Left kidney (tissue), 8 donors: ENCODE measurements around the gene ABCA5. TPM values are rescaled to one million over a fixed set of nuclear protein-coding genes. Genes with fewer than 3 reads are reported as not detected.

Experiments used
- DNase-seq: peaks from one replicate; pipeline ENCODE4 v3.0.0-alpha.2; 2013
- long read RNA-seq, 8 donors: transcript quantifications; one replicate each; lab custom pipeline, GENCODE V29; 2026
- polyA plus RNA-seq: library from polyadenylated mRNA; unstranded; fragments of 120-200 nt; gene quantifications from one replicate; pipeline ENCODE4 v1.2.1, GENCODE V29; 2013; ENCODE audit not compliant: insufficient read length

The ABCA5 gene
- 45.1 TPM for polyA plus RNA-seq
- long read RNA-seq, donor 1, partial matches to known transcripts, result 0 of 3 reads
- long read RNA-seq, donor 1, other reads (novel, unspliced or antisense), result 0 of 3 reads
- long read RNA-seq, donor 2, partial matches to known transcripts, result 0 of 4 reads
- long read RNA-seq, donor 2, other reads (novel, unspliced or antisense), result 0 of 4 reads
- long read RNA-seq, donor 3, partial matches to known transcripts, result 0 of 1 reads
- long read RNA-seq, donor 3, other reads (novel, unspliced or antisense), result 0 of 1 reads
- long read RNA-seq, donor 4, result 0 reads
- long read RNA-seq, donor 5, partial matches to known transcripts, result 0 of 1 reads
- long read RNA-seq, donor 5, other reads (novel, unspliced or antisense), result 0 of 1 reads
- long read RNA-seq, donor 6, full-length matches to known transcripts, result 1 of 1 reads
- long read RNA-seq, donor 6, partial matches to known transcripts, result 0 of 1 reads
- long read RNA-seq, donor 6, other reads (novel, unspliced or antisense), result 0 of 1 reads
- long read RNA-seq, donor 7, partial matches to known transcripts, result 0 of 1 reads
- long read RNA-seq, donor 7, other reads (novel, unspliced or antisense), result 0 of 1 reads
- long read RNA-seq, donor 8, result 0 reads

DNA sequence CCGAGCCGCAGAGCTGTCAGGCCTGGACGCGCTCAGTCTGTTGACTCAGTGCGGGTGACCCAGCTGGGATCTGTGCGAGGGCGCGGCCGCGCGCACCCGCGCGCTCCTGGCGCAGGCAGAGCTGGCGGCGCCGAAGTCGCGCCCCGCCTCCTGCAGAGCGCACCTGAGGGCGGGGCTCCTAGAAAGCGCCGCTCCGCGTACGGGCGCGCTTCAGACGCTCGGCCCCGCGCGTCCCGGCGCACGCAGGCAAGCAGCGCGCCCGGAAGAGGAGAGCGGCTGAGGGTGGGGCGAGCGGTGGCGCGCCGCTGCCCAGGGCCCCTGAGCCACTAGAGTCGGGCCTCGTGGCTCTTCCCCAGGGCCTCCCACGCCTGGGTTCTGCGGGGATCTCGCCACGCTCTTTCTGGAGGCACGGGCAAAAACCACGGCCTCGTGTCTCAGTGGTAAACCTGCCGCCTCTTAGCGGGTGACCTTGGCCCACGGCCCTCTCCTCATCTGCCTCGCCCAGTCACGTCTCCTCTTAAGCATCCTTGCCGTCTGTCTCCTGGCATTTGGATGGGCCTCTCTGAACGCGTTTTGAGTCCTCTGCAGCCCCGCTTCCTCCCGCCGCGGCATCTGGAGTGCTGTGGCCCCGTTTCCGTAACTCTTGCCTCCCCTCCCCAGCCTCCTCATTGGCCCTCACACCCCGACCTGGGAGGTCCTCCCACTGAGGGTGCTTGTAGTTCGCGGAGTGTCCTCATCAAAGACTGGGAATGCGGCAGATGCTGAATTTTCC lies at the start of gene ABCA5:
Gene ABCA5 (minus strand): TSS at position 74 of the 772 bp plus-strand sequence. CDS start 12,718 bp downstream, outside the sequence.
- DNase-seq, result peak; percentile 88

GRCh38 chr17:69375229-69375628 lies 48.3 kb upstream of the ABCA5 start:
- DNase-seq, result no peak

DNA sequence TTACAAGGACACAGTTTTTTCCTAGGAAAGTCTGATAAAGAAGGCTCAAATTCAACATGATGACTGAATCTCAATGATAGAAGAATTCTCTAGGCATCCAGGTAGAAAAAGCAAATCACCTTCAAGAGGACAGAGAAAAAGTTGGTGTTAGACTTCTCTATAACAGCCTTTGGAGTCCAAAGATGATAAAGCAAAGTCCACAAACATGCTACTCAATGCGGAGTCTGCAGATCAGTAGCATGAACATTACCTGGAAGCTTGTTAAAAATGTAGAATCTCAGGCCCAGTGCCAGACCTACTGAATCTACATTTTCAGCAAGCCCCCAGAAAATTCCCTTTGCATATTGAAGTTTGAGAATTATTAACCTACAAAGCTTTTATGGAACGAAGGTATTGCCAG lies 46.1 kb upstream of the ABCA5 start:
- DNase-seq, result no peak

- DNase-seq, result no peak
Measured at GRCh38 chr17:69367298-69367697, 40.4 kb upstream of the ABCA5 start.

DNA sequence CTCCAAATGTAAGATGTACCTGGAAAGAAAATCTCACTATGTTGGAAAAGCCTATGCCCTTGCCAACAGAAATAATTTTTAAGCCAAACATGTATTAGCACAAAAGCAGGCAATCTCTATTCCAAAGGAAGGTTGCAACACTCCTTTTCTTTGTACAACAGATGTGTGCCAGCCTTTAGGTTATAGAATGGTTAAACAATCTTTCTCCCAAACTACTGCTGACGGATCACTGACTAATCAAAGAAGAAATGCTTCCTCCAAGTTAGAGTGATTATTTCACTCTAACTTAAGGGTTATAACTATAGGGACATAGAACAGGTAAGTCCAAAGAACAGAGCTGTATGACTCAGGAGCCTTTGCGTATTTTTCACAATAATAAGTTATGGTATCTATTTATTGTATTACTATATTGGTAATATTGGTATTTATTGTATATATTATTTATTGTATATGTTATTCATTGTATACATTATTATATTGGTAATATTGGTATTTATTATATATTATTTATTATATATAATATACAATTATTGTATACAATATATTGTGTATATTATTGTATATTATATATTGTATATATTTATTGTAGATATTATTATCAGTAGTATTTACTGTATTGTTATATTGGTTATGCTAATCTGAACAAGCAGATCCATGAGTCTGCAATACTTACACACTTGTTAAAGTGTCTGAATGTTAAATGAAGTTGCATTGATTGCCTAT lies 36.7 kb upstream of the ABCA5 start:
- DNase-seq, result no peak

DNA sequence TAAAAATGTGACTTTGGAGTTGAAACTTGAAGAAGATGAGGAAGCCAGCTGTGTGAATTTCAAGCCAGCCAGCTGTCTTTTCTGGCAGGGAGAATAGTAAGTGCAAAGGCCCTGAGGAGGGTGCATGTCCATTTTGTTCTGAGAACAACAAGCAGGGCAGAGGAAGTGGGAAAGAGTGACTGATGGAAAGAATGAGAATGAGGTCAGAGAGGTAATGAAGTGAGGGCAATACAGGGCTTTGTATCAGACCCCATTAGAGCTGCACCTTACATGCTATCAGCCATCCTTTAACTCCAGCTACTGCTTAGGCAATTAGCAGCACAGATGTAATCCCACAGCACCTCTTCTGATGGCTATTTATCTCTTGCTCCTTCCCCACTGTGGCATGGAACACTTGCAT lies 34.2 kb upstream of the ABCA5 start:
- no peak for DNase-seq

DNA sequence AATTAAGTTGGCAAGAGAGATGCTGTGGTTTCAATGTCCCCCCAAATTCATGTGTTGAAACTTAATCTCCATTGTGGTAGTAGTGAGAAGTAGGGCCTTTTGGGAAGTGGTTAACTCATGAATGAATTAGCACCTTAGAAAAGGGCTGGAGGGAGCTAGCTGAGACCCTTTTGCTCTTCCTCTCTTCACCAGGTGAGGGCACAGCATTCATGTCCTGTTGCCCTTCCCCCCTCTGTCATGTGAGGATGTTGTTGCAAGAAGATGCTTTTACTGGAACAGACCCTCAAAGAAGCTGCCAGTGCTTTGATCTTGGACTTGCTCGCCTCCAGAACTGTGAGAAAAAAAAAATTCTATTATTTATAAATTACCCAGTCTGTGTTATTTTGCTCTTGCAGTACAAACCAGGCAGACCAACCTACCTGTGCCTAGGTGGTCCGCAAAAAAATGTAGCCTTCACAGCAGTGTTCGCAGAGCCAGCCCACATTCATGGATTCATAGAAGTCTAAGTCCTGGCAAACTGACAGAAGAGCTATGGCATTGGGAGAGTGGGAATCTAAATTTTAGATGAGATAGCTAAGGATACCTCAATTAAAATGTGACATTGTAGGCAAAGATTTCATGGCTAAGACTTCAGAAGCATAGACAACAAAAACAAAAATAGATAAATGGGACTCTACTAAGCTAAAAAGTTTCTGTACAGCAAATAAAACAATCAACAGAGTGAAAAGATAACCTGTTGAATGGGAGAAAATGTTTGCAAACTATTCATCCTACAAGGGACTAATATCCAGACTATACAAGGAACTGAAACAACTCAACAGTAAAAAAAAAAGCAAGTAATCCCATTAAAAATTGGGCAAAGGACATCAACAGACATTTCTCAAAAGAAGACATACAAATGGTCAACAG lies 32.0 kb upstream of the ABCA5 start:
- peak; percentile 32 for DNase-seq

DNA sequence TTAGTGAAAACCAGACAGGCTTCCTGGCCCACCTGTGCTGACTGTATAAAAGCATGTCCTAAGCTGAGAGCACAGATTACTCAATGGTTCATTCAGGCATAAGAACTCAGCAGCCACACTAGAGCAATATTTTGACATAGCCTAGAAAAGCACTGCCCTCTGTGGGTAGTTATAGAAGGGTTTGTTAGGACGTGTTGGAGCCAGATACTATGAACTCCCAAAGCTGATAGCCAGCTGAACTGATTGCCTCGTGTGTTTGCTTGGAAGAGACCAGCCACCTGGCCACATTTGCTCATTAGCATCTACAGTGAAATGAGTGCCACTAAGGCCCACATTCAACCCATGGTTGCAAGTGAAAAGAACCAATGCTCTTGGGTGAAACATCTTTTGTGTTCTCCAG lies 30.8 kb upstream of the ABCA5 start:
- no peak for DNase-seq

DNA sequence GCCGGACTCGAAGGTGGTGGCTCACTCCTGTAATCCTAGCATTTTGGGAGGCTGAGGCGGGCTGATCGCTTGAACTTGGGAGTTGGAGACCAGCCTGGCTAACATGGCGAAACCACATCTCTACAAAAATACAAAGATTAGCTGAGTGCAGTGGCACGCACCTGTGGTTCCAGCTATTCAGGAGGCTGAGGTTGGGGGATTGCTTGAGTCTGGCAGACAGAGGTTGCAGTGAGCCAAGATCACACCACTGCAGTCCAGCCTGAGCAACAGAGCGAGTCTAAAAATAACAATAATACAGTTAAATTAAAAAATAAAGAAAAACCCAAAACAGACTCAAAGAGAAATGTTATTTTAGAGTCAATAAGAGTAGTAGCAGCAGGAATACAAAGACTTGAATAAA lies 29.7 kb upstream of the ABCA5 start:
- no peak for DNase-seq

GRCh38 chr17:69350911-69351310 lies 24.0 kb upstream of the ABCA5 start:
- DNase-seq, result no peak

DNA sequence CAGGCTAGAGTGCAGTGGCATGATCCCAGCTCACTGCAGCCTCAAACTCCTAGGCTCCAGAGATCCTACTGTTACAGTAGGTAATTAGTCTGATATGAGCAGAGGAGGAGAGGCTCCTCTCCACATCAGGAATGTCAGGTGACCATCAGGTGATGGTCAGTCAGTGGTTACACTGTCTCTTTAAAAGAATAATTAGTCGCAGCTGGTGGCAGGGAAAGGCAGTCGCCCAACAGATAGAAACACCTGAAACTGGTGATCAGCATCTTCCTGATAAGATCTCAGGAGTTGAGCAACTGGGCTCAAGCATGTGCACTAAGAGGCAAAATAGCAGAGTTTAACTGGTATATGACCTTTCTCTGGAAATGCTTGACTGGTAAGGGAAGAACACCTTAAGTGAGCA lies 21.5 kb upstream of the ABCA5 start:
- no peak for DNase-seq

DNA sequence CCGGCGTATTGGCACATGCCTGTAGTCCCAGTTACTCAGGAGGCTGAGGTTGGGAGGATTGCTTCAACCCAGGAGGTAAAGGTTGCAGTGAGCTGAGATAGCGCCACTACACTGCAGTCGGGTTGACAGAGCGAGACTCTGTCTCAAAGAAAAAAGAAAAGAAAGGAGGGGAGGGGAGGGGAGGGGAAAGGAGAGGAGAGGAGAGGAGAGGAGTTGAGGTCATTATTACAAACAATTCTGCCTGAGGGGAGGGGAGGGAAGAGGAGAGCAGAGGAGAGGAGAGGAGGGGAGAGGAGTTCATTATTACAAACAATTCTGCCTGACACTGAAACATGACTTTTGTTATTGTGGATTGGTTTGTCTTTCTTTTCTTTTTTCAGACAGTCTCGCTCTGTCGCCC lies 19.8 kb upstream of the ABCA5 start:
- DNase-seq, result peak; percentile 33

- no peak for DNase-seq
Measured at GRCh38 chr17:69344939-69345338, 18.0 kb upstream of the ABCA5 start.

- no peak for DNase-seq
Measured at GRCh38 chr17:69342896-69343644, 16.1 kb upstream of the ABCA5 start.

DNA sequence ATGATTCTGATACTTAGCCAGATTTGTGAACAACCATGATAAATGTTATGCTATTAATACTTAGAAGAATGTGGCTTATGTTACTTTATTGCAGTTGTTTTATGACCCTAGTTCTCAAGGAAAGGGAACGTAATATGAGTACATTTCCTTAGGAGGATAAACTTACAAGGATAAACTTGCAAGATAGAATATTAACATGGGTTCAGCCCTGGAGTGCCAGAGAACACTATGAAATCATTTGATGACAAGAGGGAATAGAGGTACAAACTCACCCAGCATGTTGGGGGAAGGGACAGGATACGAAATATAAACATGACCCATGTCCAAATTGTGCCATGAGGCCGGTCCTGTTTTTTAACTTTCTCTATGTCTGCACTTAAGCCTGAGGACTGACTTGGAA lies 13.0 kb upstream of the ABCA5 start:
- no peak for DNase-seq

- DNase-seq, result no peak
Measured at GRCh38 chr17:69336996-69337395, 10.1 kb upstream of the ABCA5 start.

DNA sequence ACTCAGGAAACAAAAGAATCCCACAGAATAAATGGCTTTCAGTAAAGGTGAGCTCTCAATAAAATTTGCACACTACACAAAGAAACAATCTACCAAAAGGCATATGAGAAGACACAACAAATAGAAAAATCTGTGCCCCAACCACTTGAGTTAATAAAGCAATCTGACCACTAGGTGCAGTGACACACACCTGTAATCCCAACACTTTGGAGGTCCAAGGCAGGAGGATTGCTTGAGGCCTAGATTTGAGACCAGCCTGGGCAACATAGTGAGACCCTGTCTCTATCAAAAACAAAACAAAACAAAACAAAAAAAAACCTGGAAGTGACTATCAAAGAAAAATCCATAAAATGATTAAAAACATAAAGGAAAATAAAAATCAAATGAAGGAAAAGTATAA lies 9.6 kb upstream of the ABCA5 start:
- DNase-seq, result no peak

DNA sequence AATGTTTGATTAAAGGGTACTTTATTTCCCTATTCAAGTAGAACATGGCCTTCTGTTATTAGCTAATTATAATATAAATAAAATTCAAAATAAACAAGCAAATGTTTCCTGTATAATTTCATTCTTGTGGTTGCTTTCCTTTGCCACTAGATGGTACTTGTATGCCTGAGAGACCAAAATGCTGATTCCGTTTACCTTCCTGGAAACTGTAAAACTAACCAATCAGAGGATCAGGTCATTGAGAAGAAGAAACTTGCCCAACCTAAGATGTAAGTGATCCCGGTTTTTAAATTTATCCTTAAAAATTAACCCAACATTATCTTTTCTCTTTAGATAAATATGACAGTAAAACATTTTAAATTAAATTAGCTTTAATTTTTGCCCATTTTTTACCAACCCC lies 8.1 kb upstream of the ABCA5 start:
- DNase-seq, result no peak

GRCh38 chr17:69333561-69333960 lies 6.6 kb upstream of the ABCA5 start:
- no peak for DNase-seq

DNA sequence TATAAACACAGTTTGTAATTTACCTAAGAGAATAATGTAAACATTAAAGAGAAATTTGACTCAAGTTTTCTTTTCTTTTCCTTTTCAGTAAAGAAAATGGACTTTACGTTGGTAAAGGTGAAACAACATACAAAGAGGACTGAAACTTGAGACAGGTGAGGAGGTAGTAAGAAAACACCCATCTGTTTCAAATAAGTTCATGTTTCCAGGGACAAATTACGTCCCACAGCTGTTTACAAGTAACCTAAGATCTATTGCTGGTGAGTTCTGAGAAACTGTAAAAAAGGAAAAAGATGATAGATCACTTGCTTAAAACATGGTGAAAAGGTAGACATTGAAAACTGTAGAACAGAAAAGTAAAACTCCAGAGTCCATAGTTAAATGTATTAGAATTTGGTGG lies 4.8 kb upstream of the ABCA5 start:
- DNase-seq, result peak; percentile 35
